C4-2B (cell line): ENCODE data around the gene DSCAML1.

Experiments
- H3K27ac ChIP-seq: fragments of 450-650 bp; 2 replicates; pipeline ENCODE4 v1.5.1; 2017
- CTCF ChIP-seq: fragments of 450-650 bp; conservative IDR thresholded peaks from 2 replicates; pipeline ENCODE4 v1.5.1; 2017; ENCODE audit warnings: mild to moderate bottlenecking
- ZFX ChIP-seq: fragments of 450-650 bp; IDR thresholded peaks from 2 replicates; pipeline ENCODE4 v1.6.1; 2017

The DSCAML1 gene

GRCh38 chr11:117722082-117722481 lies 74.9 kb downstream of the DSCAML1 start:
- no peak for TF ChIP-seq CTCF
- no peak overlapping the region for H3K27ac ChIP-seq

- H3K27ac ChIP-seq, result no peak overlapping the region
- TF ChIP-seq CTCF, result no peak
- no peak for TF ChIP-seq ZFX
Observed at GRCh38 chr11:117720061-117720511, 76.9 kb downstream of the DSCAML1 start.

- no peak for TF ChIP-seq CTCF
- no peak for TF ChIP-seq ZFX
- no peak overlapping the region for H3K27ac ChIP-seq
Observed at GRCh38 chr11:117719480-117719879, 77.5 kb downstream of the DSCAML1 start.

- H3K27ac ChIP-seq, result peak overlapping the region; percentile 35
- TF ChIP-seq ZFX (no peak), CTCF (no peak)
Observed at GRCh38 chr11:117717485-117718314, 79.3 kb downstream of the DSCAML1 start.

GRCh38 chr11:117716521-117717440 lies 80.2 kb downstream of the DSCAML1 start:
- no peak overlapping the region for H3K27ac ChIP-seq
- no peak for TF ChIP-seq ZFX
- no peak for TF ChIP-seq CTCF

- no peak overlapping the region for H3K27ac ChIP-seq
- TF ChIP-seq ZFX, result no peak
Observed at GRCh38 chr11:117715801-117716200, 81.2 kb downstream of the DSCAML1 start.

- TF ChIP-seq ZFX, result no peak
- TF ChIP-seq CTCF, result no peak
- H3K27ac ChIP-seq, result no peak overlapping the region
Observed at GRCh38 chr11:117713538-117713991, 83.5 kb downstream of the DSCAML1 start.
